SK-N-SH (cell line): ENCODE measurements around the gene WFIKKN1. TPM values are rescaled to one million over a fixed set of nuclear protein-coding genes. Genes with fewer than 3 reads are reported as not detected.
A peak's percentile ranks its signal among the peaks of the same experiment; 100 is the strongest.

Experiments
- CTCF ChIA-PET: fragments of 300-600, 350-600 bp; formaldehyde crosslinking; extraction: SDS; loops from one replicate; lab custom pipeline; 2021; lab: Yijun Ruan, JAX
- POLR2A ChIA-PET: fragments of 350-600 bp; sonication (Branson Sonifier 250); formaldehyde crosslinking; extraction: SDS; loops from one replicate; lab custom pipeline; 2020; ENCODE audit warnings: antibody characterized with exemption, inconsistent platforms; lab: Yijun Ruan, JAX
- DNase-seq: peaks from one replicate; pipeline ENCODE4 v3.0.0; 2012
- H2AFZ ChIP-seq: fragments of 200-600 bp; sonication (generic); 2 replicates; pipeline ENCODE4 v1.8.1; 2016; ENCODE audit warnings: antibody characterized with exemption, mild to moderate bottlenecking, low read depth
- H3F3A ChIP-seq: fragments of 200-600 bp; sonication (generic); replicated peaks from 2 replicates; pipeline ENCODE3; 2016; ENCODE audit warnings: antibody characterized with exemption, mild to moderate bottlenecking; ENCODE audit not compliant: insufficient read depth
- H3K27ac ChIP-seq, 2 experiments: fragments of 200-500 bp in 1 of 2; fragments of 200-600 bp in 1 of 2; sonication (Bioruptor generic) in 1 of 2; sonication (generic), shearing (Covaris generic) in 1 of 2; 2 replicates each; pipeline versions ENCODE4 v1.5.1 to v1.6.1; 2014 to 2016; ENCODE audit warnings: low read depth in 2 of 2, inconsistent platforms in 1 of 2, low read length in 1 of 2, mild to moderate bottlenecking in 1 of 2, mixed read lengths in 1 of 2
- H3K27me3 ChIP-seq: fragments of 200-600 bp; sonication (generic), shearing (Covaris generic); 2 replicates; pipeline ENCODE4 v1.6.1; 2016; ENCODE audit warnings: mixed run types; ENCODE audit not compliant: insufficient read depth
- H3K36me3 ChIP-seq, 2 experiments: fragments of 200-500 bp in 1 of 2; fragments of 200-600 bp in 1 of 2; sonication (Bioruptor generic) in 1 of 2; sonication (generic) in 1 of 2; replicated peaks in 1 of 2; 2 replicates each; pipeline versions ENCODE3 to v1.5.1; 2014 to 2016; ENCODE audit warnings: low read length in 1 of 2, mild to moderate bottlenecking in 1 of 2; ENCODE audit not compliant: insufficient read depth in 2 of 2, control insufficient read depth in 1 of 2
- H3K4me1 ChIP-seq, 2 experiments: fragments of 200-500 bp in 1 of 2; fragments of 200-600 bp in 1 of 2; sonication (Bioruptor generic) in 1 of 2; sonication (generic), shearing (Covaris generic) in 1 of 2; 2 replicates each; pipeline versions ENCODE4 v1.5.1 to v1.6.1; 2014 to 2016; ENCODE audit warnings: low read depth in 1 of 2, low read length in 1 of 2, mixed run types in 1 of 2; ENCODE audit not compliant: insufficient read depth in 2 of 2, control insufficient read depth in 1 of 2
- H3K4me2 ChIP-seq: fragments of 200-600 bp; sonication (generic), shearing (Covaris generic); 2 replicates; pipeline ENCODE4 v1.6.1; 2017; ENCODE audit warnings: mixed run types
- H3K4me3 ChIP-seq, 2 experiments: fragments of 200-500 bp in 1 of 2; fragments of 200-600 bp in 1 of 2; sonication (Bioruptor generic) in 1 of 2; sonication (generic), shearing (Covaris generic) in 1 of 2; 2 replicates each; pipeline versions ENCODE4 v1.5.1 to v1.8.1; 2014 to 2016; ENCODE audit warnings: low read depth in 2 of 2, inconsistent platforms in 1 of 2, low read length in 1 of 2, mild to moderate bottlenecking in 1 of 2, mixed read lengths in 1 of 2, moderate library complexity in 1 of 2
- H3K79me2 ChIP-seq: fragments of 200-600 bp; sonication (generic); 2 replicates; pipeline ENCODE4 v1.8.1; 2017; ENCODE audit warnings: mild to moderate bottlenecking; ENCODE audit not compliant: insufficient read depth
- H3K9ac ChIP-seq: fragments of 200-600 bp; sonication (generic); 2 replicates; pipeline ENCODE4 v1.6.1; 2017; ENCODE audit warnings: mixed run types
- H3K9me2 ChIP-seq: fragments of 200-600 bp; sonication (generic); 2 replicates; pipeline ENCODE4 v1.6.1; 2017; ENCODE audit warnings: mixed run types
- H3K9me3 ChIP-seq: fragments of 200-600 bp; sonication (generic); 2 replicates; pipeline ENCODE4 v1.6.1; 2017; ENCODE audit warnings: mixed run types, mild to moderate bottlenecking, moderate library complexity
- H4K20me1 ChIP-seq: fragments of 200-600 bp; sonication (generic); 2 replicates; pipeline ENCODE4 v1.6.1; 2017; ENCODE audit warnings: mild to moderate bottlenecking, mixed run types; ENCODE audit not compliant: insufficient read depth
- CHD2 ChIP-seq: fragments of 150-350 bp; IDR thresholded peaks from 2 replicates; pipeline ENCODE4 v1.6.1; 2018; ENCODE audit warnings: low read length; ENCODE audit not compliant: partially characterized antibody
- ELF1 ChIP-seq: IDR thresholded peaks from 2 replicates; pipeline ENCODE4 v1.4.0; 2012
- EP300 ChIP-seq, 2 experiments: IDR thresholded peaks; 2 replicates each; pipeline versions ENCODE4 v1.4.0 to v1.6.1; 2012; ENCODE audit warnings: borderline replicate concordance in 1 of 2, low read depth in 1 of 2, low read length in 1 of 2
- GATA2 ChIP-seq: sonication (generic); formaldehyde crosslinking; IDR thresholded peaks from 2 replicates; pipeline ENCODE4 v1.5.0; 2020; ENCODE audit warnings: mild to moderate bottlenecking, missing genetic modification reagents
- IRF3 ChIP-seq: fragments of 150-350 bp; IDR thresholded peaks from 2 replicates; pipeline ENCODE4 v1.6.1; 2016; ENCODE audit warnings: mild to moderate bottlenecking, low read depth, low read length
- JUND ChIP-seq: IDR thresholded peaks from 2 replicates; pipeline ENCODE4 v1.4.0; 2012
- MAX ChIP-seq: IDR thresholded peaks from 2 replicates; pipeline ENCODE4 v1.4.0; 2012; ENCODE audit warnings: low read depth
- MEF2A ChIP-seq: IDR thresholded peaks from 2 replicates; pipeline ENCODE4 v1.4.0; 2012; ENCODE audit warnings: low read depth, borderline replicate concordance
- NRF1 ChIP-seq: IDR thresholded peaks from 2 replicates; pipeline ENCODE4 v1.6.1; 2012; ENCODE audit warnings: low read depth, mild to moderate bottlenecking, low read length
- RAD21 ChIP-seq: IDR thresholded peaks from 2 replicates; pipeline ENCODE4 v1.6.1; 2012; ENCODE audit warnings: mild to moderate bottlenecking, low read length
- RCOR1 ChIP-seq: fragments of 150-350 bp; IDR thresholded peaks from 2 replicates; pipeline ENCODE4 v1.6.1; 2017; ENCODE audit warnings: antibody characterized with exemption, low read length
- RFX5 ChIP-seq: IDR thresholded peaks from 2 replicates; pipeline ENCODE4 v1.6.1; 2012; ENCODE audit warnings: mild to moderate bottlenecking, improper control_type of control experiment, low read length
- RXRA ChIP-seq: IDR thresholded peaks from 2 replicates; pipeline ENCODE4 v1.4.0; 2012; ENCODE audit warnings: low read depth, mild to moderate bottlenecking, borderline replicate concordance
- SIN3A ChIP-seq: IDR thresholded peaks from 2 replicates; pipeline ENCODE4 v1.6.1; 2012; ENCODE audit warnings: low read depth, mild to moderate bottlenecking, low read length, moderate library complexity, borderline replicate concordance
- SMC3 ChIP-seq: IDR thresholded peaks from 2 replicates; pipeline ENCODE4 v1.6.1; 2012; ENCODE audit warnings: low read depth, low read length, improper control_type of control experiment
- TAF1 ChIP-seq: IDR thresholded peaks from 2 replicates; pipeline ENCODE4 v1.6.1; 2012; ENCODE audit warnings: low read depth, mild to moderate bottlenecking, low read length, moderate library complexity, borderline replicate concordance
- YY1 ChIP-seq: IDR thresholded peaks from 2 replicates; pipeline ENCODE4 v1.4.0; 2012; ENCODE audit warnings: low read depth, mild to moderate bottlenecking
- WGBS: methylation state at CpG from one replicate; pipeline ENCODE4 v1.1.6; 2017; ENCODE audit warnings: low lambda C conversion rate; 5-methylcytosine and 5-hydroxymethylcytosine counted together
- polyA plus RNA-seq, 3 experiments: library from polyadenylated mRNA; depleted of rRNA; stranded (reverse); fragments of >200 nt; gene quantifications; 2 replicates each; pipeline ENCODE4 v1.2.3, GENCODE V29; 2012
- TF ChIP-seq, protein P1 (sequence below): IDR thresholded peaks from 2 replicates; pipeline ENCODE4 v1.4.0; 2012; ENCODE audit warnings: low read depth, borderline replicate concordance

Gene WFIKKN1
- polyA plus RNA-seq, 1 of the 3 experiments (the other 2 are of a cell fraction): 0.16 TPM

DNA sequence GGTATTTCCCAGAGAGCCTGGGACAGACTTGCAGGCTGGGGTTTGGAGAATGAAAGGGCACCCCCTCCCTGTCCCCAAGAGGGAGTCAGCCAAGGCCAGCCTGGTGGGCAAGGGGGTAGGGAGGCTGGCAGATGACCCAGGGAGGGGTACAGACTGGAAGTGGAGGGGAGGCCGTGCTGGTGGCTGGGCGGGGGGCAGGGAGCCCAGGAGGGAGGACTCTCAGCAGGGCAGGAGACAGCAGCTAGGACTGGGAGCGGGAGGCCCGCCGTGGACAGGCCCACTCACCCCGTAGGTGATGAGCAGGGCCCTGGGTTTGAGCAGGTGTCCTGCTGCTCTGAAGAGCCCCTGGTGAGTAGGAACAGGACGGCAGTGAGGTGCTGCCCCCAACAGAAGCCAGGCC, 4.2 kb downstream of the WFIKKN1 start (continued):
- TF ChIP-seq MAX: no peak

- Histone ChIP-seq H3K4me3 (peak overlapping the region; percentile 78 to 87), H3F3A (peaks cover 13% of the 10 kb centered on the region), H3K9me3 (no peaks in the 10 kb centered on the region), H2AFZ (no peak overlapping the region), H3K36me3 (peaks cover 0 to 16% of the 10 kb centered on the region in 2 experiments), H3K27ac (peak overlapping the region; percentile 94 to 98; a peak in 3 of 4 replicates), H3K79me2 (peaks cover 12% of the 10 kb centered on the region; the same call in 1 of the 2 replicates), H3K4me2 (peak overlapping the region; percentile 90), H3K4me1 (peaks cover 0 to 34% of the 10 kb centered on the region in 2 experiments; a peak in 1 of 4 replicates), H3K27me3 (no peaks in the 10 kb centered on the region), H3K9me2 (no peaks in the 10 kb centered on the region), H4K20me1 (no peaks in the 10 kb centered on the region; the same call in 1 of the 2 replicates), H3K9ac (peak overlapping the region; percentile 90)
- TF ChIP-seq CHD2 (no peak), EP300 (IDR thresholded peaks at IDR 0.05; ENCODE audit: borderline replicate concordance in 1 of 2, low read depth in 1 of 2, low read length in 1 of 2) (0 out of 4 replicates have a peak, but pooled peaks of 1 of the 2 experiments have one; percentile 6)
- 0% methylated on average over 3 of the region's 55 CpGs for WGBS
- ChIA-PET CTCF (interaction anchor here (0.9 to 2.2 kb wide), 8 partner anchors 8 to 1570 kb away, joined by 3 to 11 read pairs (median 4); partner anchors contain the start of genes JMJD8, MLST8, WDR24 and WDR90), POLR2A (interaction anchor here (0.7 to 1.6 kb wide), 6 partner anchors 11 to 109 kb away, joined by 3 to 5 read pairs (median 4); partner anchors contain the start of genes ANTKMT, CAPN15 and WDR90)
- DNase-seq: no peak
These were observed 4.9 kb downstream of the WFIKKN1 start for GRCh38 chr16:635573-636205.

DNA sequence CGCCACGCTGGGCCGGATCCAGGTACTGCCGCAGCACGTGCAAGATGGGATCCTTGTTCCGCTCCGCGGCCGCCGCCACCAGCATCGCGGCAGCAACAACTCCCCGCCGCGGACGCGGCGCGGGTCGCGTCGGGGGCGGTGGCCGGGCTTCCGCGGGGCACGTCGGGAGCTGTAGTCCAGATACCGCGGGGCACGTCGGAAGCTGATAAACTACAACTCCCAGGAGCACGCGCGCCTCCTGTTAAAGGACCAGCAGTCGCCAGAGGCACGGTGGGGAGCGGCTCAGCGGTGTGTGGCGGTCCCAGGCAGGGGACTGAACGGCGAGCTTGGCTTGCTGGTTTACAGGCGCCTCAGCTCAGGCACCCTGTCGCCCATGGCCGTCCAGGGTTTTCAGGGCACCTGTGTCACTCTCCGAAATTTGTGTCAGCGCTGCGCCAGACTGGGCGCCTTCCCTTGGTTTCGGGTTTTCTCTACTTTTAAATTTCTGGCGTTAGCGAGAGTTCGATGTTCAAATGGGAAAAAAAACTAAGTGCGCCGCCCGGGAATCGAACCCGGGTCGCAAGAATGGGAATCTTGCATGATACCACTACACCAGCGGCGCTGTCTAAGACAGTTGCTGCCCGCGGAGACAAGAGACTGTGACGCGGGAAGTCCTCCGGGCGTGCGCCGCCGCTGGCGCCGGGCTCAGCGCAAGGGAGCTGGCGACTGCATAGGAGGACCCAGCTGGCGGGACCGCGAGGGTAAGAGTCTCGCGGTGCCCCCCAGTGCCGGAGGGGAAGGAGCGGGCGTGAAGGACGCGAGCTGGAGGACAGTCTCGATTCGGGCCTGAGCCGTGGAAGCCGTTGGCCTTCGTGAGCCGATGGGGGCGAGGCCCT, 5.7 kb downstream of the WFIKKN1 start, which contains the start of gene METTL26:
Gene METTL26, minus strand, starts transcription at position 100 of the 875 bp plus-strand sequence. Its CDS starts 15 bp downstream, at position 85.
- Histone ChIP-seq H4K20me1 (no peaks in the 10 kb centered on the region; the same call in 1 of the 2 replicates), H3K36me3 (peaks cover 0 to 16% of the 10 kb centered on the region in 2 experiments), H3K4me2 (peak within 1 kb of the TSS; percentile 90), H3K9ac (peak within 1 kb of the TSS; percentile 90), H3K4me3 (peak within 1 kb of the TSS; percentile 78 to 87), H3K27me3 (no peaks in the 10 kb centered on the region), H3K9me3 (no peaks in the 10 kb centered on the region), H3K27ac (peak within 1 kb of the TSS; percentile 94 to 98), H3F3A (peaks cover 13% of the 10 kb centered on the region), H3K9me2 (no peaks in the 10 kb centered on the region), H3K4me1 (peaks cover 0 to 33% of the 10 kb centered on the region in 2 experiments; a peak in 1 of 4 replicates), H2AFZ (peak within 1 kb of the TSS; percentile 68; the same call in 1 of the 2 replicates), H3K79me2 (peaks cover 12% of the 10 kb centered on the region; the same call in 1 of the 2 replicates)
- 1% methylated on average over 45 of the region's 91 CpGs for WGBS
- POLR2A ChIA-PET: interaction anchor here (0.7 to 1.6 kb wide), 8 partner anchors 12 to 109 kb away, joined by 3 to 5 read pairs (median 4); partner anchors contain the start of genes ANTKMT, CAPN15, RAB40C and WDR90
- CTCF ChIA-PET: interaction anchor here (0.9 to 2.2 kb wide), 8 partner anchors 9 to 1569 kb away, joined by 3 to 11 read pairs (median 3); partner anchors contain the start of genes JMJD8, MLST8, WDR24 and WDR90
- DNase-seq: peak; percentile 94
- TF ChIP-seq IRF3 (no peak), ELF1 (0 out of 2 replicates have a peak, but pooled peaks have one; percentile 41), SIN3A (peak; percentile 60; the same call in 1 of the 2 replicates), RAD21 (no peak), EP300 (IDR thresholded peaks at IDR 0.05; ENCODE audit: borderline replicate concordance in 1 of 2, low read depth in 1 of 2, low read length in 1 of 2) (0 out of 4 replicates have a peak, but pooled peaks of 1 of the 2 experiments have one; percentile 1), NRF1 (no peak), MEF2A (no peak), SMC3 (no peak), GATA2 (no peak), RXRA (no peak), JUND (no peak), TAF1 (0 out of 2 replicates have a peak, but pooled peaks have one; percentile 19), RFX5 (no peak), RCOR1 (no peak), YY1 (peak; percentile 18; the same call in 1 of the 2 replicates)
- TF ChIP-seq, protein P1, sequence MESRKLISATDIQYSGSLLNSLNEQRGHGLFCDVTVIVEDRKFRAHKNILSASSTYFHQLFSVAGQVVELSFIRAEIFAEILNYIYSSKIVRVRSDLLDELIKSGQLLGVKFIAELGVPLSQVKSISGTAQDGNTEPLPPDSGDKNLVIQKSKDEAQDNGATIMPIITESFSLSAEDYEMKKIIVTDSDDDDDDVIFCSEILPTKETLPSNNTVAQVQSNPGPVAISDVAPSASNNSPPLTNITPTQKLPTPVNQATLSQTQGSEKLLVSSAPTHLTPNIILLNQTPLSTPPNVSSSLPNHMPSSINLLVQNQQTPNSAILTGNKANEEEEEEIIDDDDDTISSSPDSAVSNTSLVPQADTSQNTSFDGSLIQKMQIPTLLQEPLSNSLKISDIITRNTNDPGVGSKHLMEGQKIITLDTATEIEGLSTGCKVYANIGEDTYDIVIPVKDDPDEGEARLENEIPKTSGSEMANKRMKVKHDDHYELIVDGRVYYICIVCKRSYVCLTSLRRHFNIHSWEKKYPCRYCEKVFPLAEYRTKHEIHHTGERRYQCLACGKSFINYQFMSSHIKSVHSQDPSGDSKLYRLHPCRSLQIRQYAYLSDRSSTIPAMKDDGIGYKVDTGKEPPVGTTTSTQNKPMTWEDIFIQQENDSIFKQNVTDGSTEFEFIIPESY: peak; percentile 85; the same call in 1 of the 2 replicates
